Endothelial cell of umbilical vein (primary cell): Measurements from ENCODE around the gene PRKCZ. TPM values are rescaled to one million over a fixed set of nuclear protein-coding genes. Genes with fewer than 3 reads are reported as not detected.

ENCODE experiments used
- BruUV-seq: library from RNA; stranded (reverse); fragments of 400-500 nt; replicated peaks from 2 replicates; lab custom pipeline; 2021; lab: Mats Ljungman, UMichigan
- CTCF ChIA-PET: fragments of 300-600, 350-600 bp; sonication (Branson Sonifier 250); formaldehyde crosslinking; loops from one replicate; lab custom pipeline; 2021; ENCODE audit warnings: antibody characterized with exemption, inconsistent platforms; lab: Charles Lee
- POLR2A ChIA-PET: fragments of 300-600, 350-600 bp; sonication (Branson Sonifier 250); formaldehyde crosslinking; loops from one replicate; lab custom pipeline; 2021; ENCODE audit warnings: antibody characterized with exemption, inconsistent platforms; lab: Charles Lee
- DNase-seq: peaks from one replicate; pipeline ENCODE4 v3.0.0-alpha.2; 2011; ENCODE audit warnings: low read depth, low spot score
- FAIRE-seq: peaks from 2 replicates; lab custom pipeline; 2011; peaks lifted over from hg19 to GRCh38; lab: Jason Lieb, UNC
- H2AFZ ChIP-seq: 2 replicates; pipeline ENCODE4 v1.6.0; 2012; ENCODE audit warnings: low read depth, low read length, control low read depth, inconsistent platforms
- H3K27ac ChIP-seq: 2 replicates; pipeline ENCODE4 v1.5.1; 2011; ENCODE audit warnings: low read depth, mild to moderate bottlenecking, control low read depth, low read length, moderate library complexity; ENCODE audit not compliant: insufficient read depth
- H3K27me3 ChIP-seq, 2 experiments: 2 replicates each; pipeline versions ENCODE4 v1.6.0 to v1.6.1; 2011; ENCODE audit warnings: low read length in 2 of 2, mixed read lengths in 1 of 2; ENCODE audit not compliant: control insufficient read depth in 2 of 2, insufficient read depth in 2 of 2
- H3K36me3 ChIP-seq, 2 experiments: 2 replicates in 1 of 2; 3 replicates in 1 of 2; pipeline ENCODE4 v1.5.1; 2011; ENCODE audit warnings: low read length in 2 of 2, mild to moderate bottlenecking in 1 of 2, moderate library complexity in 1 of 2; ENCODE audit not compliant: control insufficient read depth in 2 of 2, insufficient read depth in 2 of 2; ENCODE audit errors: extremely low read depth in 1 of 2
- H3K4me1 ChIP-seq: 3 replicates; pipeline ENCODE4 v1.5.1; 2011; ENCODE audit warnings: mild to moderate bottlenecking, low read length; ENCODE audit not compliant: control insufficient read depth, insufficient read depth; ENCODE audit errors: extremely low read depth
- H3K4me2 ChIP-seq: 2 replicates; pipeline ENCODE4 v1.6.1; 2011; ENCODE audit warnings: low read length, control low read depth, mixed read lengths; ENCODE audit not compliant: insufficient read depth
- H3K4me3 ChIP-seq, 3 experiments: fragments of 200-600 bp in 1 of 3; sonication (generic), shearing (Covaris generic) in 1 of 3; replicated peaks in 1 of 3; 2 replicates each; pipeline ENCODE4 v1.5.1; 2011 to 2016; ENCODE audit warnings: control low read depth in 3 of 3, low read length in 3 of 3, mild to moderate bottlenecking in 2 of 3, inconsistent platforms in 1 of 3, low read depth in 1 of 3, moderate library complexity in 1 of 3; ENCODE audit not compliant: insufficient read depth in 1 of 3
- H3K79me2 ChIP-seq: 2 replicates; pipeline ENCODE4 v1.6.0; 2012; ENCODE audit warnings: low read length, inconsistent platforms; ENCODE audit not compliant: control insufficient read depth, insufficient read depth
- H3K9ac ChIP-seq: replicated peaks from 2 replicates; pipeline ENCODE3; 2011; ENCODE audit warnings: low read length, control low read depth; ENCODE audit not compliant: insufficient read depth; ENCODE audit errors: extremely low read depth
- H3K9me1 ChIP-seq: replicated peaks from 3 replicates; pipeline ENCODE4 v1.6.0; 2011; ENCODE audit warnings: mild to moderate bottlenecking, low read length; ENCODE audit not compliant: control insufficient read depth, insufficient read depth; ENCODE audit errors: extremely low read depth
- H3K9me3 ChIP-seq: replicated peaks from 2 replicates; pipeline ENCODE4 v1.5.1; 2012; ENCODE audit warnings: low read length, inconsistent platforms; ENCODE audit not compliant: control insufficient read depth, insufficient read depth
- H4K20me1 ChIP-seq: replicated peaks from 2 replicates; pipeline ENCODE3; 2011; ENCODE audit warnings: mild to moderate bottlenecking, low read length; ENCODE audit not compliant: control insufficient read depth, insufficient read depth; ENCODE audit errors: extremely low read depth
- CTCF ChIP-seq, 2 donors: IDR thresholded peaks; 1 replicate in 1 of 2; 2 replicates in 1 of 2; pipeline ENCODE4 v1.5.1; 2011; ENCODE audit warnings: low read length in 2 of 2, mild to moderate bottlenecking in 2 of 2, moderate library complexity in 2 of 2, control low read depth in 1 of 2, inconsistent platforms in 1 of 2, low read depth in 1 of 2; ENCODE audit not compliant: insufficient read depth in 1 of 2; ENCODE audit errors: extremely low read depth in 1 of 2
- EZH2 ChIP-seq: IDR thresholded peaks from 2 replicates; pipeline ENCODE4 v1.6.1; 2012; ENCODE audit warnings: borderline replicate concordance, low read depth, mild to moderate bottlenecking, moderate library complexity, low read length, inconsistent platforms; ENCODE audit not compliant: severe bottlenecking
- FOS ChIP-seq: IDR thresholded peaks from 2 replicates; pipeline ENCODE4 v1.6.1; 2011; ENCODE audit warnings: mild to moderate bottlenecking, low read length, moderate library complexity, borderline replicate concordance; ENCODE audit not compliant: insufficient read depth
- GATA2 ChIP-seq: IDR thresholded peaks from 2 replicates; pipeline ENCODE4 v1.7.0; 2011; ENCODE audit warnings: low read depth, mild to moderate bottlenecking, moderate library complexity, mixed read lengths, low read length; ENCODE audit not compliant: insufficient read length, insufficient read depth
- JUN ChIP-seq: IDR thresholded peaks from 2 replicates; pipeline ENCODE4 v1.6.1; 2011; ENCODE audit warnings: borderline replicate concordance, low read depth; ENCODE audit not compliant: insufficient read length, insufficient read depth
- MAX ChIP-seq: IDR thresholded peaks from 2 replicates; pipeline ENCODE4 v1.6.1; 2011; ENCODE audit not compliant: insufficient read depth, insufficient read length
- MYC ChIP-seq: IDR thresholded peaks from one replicate; pipeline ENCODE4 v1.6.1; 2011; ENCODE audit warnings: mild to moderate bottlenecking, low read depth, low read length
- POLR2A ChIP-seq: IDR thresholded peaks from 2 replicates; pipeline ENCODE4 v1.6.1; 2012; ENCODE audit warnings: low read depth, mild to moderate bottlenecking, control low read depth, low read length
- POLR2AphosphoS5 ChIP-seq: IDR thresholded peaks from 2 replicates; pipeline ENCODE4 v1.6.1; 2012; ENCODE audit warnings: low read depth, mild to moderate bottlenecking, control low read depth, low read length, moderate library complexity; ENCODE audit not compliant: insufficient read depth
- dilution Hi-C: fragments of 300-500 bp; cut with MboI; formaldehyde crosslinking; loops from one replicate; pipeline ENCODE4 v1.15.0; 2019; ENCODE audit warnings: low sequenced_read_pairs; ENCODE audit not compliant: extremely low pct_ligation_motif_present
- intact Hi-C: fragments of 100-400 bp; cut with micrococcal nuclease; formaldehyde crosslinking; loops from one replicate; pipeline ENCODE4 v1.10.0; 2022
- polyA plus RNA-seq, 4 experiments: library from polyadenylated mRNA; depleted of rRNA in 3 of 4; stranded (reverse) in 3 of 4; unstranded in 1 of 4; fragments of >200 nt; gene quantifications; 2 replicates each; pipeline versions ENCODE4 v1.2.1 to v1.2.3, GENCODE V29; 2011 to 2012; ENCODE audit warnings: missing spikeins in 1 of 4
- total RNA-seq: library from RNA; stranded (reverse); gene quantifications from 2 replicates; pipeline ENCODE4 v1.2.3, GENCODE V29; 2021

PRKCZ gene
- total and polyA plus RNA-seq, 2 donors (not counting 3 experiments of a cell fraction or from before 2014, with no cell fraction given), result 0.22 to 1.7 TPM

- dilution Hi-C loops, result loop anchor here (10.0 kb wide), 1 partner anchor 94 kb away; no protein-coding TSS in a partner anchor
- H3K9ac ChIP-seq, result no peak overlapping the region
- H3K36me3 ChIP-seq, result no peaks in the 10 kb centered on the region
- H3K9me1 ChIP-seq, result no peaks in the 10 kb centered on the region
- no peaks in the 10 kb centered on the region for H4K20me1 ChIP-seq
- FAIRE-seq (no peak), DNase-seq (no peak)
- no peaks in the 10 kb centered on the region for H3K79me2 ChIP-seq
- no peaks in the 10 kb centered on the region for H3K27me3 ChIP-seq
- H3K4me1 ChIP-seq, result peaks cover 45% of the 10 kb centered on the region
- BruUV-seq, result no TSS peak
- no peaks in the 10 kb centered on the region for H3K9me3 ChIP-seq
- ChIA-PET POLR2A (no interaction called here), CTCF (no interaction called here)
- H3K27ac ChIP-seq, result no peak overlapping the region
- H3K4me3 ChIP-seq, result no peak overlapping the region
- H3K4me2 ChIP-seq, result no peak overlapping the region
- intact Hi-C loops, result loop anchor here (5.0 kb wide), 1 partner anchor 102 kb away; no protein-coding TSS in a partner anchor
- no peak overlapping the region for H2AFZ ChIP-seq
- no peak for TF ChIP-seq MYC
- TF ChIP-seq JUN, result no peak
- TF ChIP-seq MAX, result no peak
- no peak for TF ChIP-seq GATA2
Measured at GRCh38 chr1:2210786-2211185, 160.6 kb downstream of the PRKCZ start.

- Histone ChIP-seq H2AFZ (peak overlapping the region; percentile 65), H3K4me2 (peak overlapping the region; percentile 43), H3K9me1 (no peaks in the 10 kb centered on the region), H3K9me3 (no peaks in the 10 kb centered on the region), H3K4me1 (peaks cover 43% of the 10 kb centered on the region), H3K27ac (peak overlapping the region; percentile 98), H3K9ac (peak overlapping the region; percentile 95), H3K4me3 (peak overlapping the region in 1 of 3 experiments; percentile 27), H4K20me1 (no peaks in the 10 kb centered on the region), H3K36me3 (no peaks in the 10 kb centered on the region), H3K27me3 (no peaks in the 10 kb centered on the region), H3K79me2 (no peaks in the 10 kb centered on the region)
- dilution Hi-C loops, result loop anchor here (10.0 kb wide), 1 partner anchor 93 kb away; no protein-coding TSS in a partner anchor
- FAIRE-seq (no peak), DNase-seq (no peak)
- intact Hi-C loops, result loop anchor here (1.0 to 5.0 kb wide), 5 partner anchors 15 to 100 kb away; no protein-coding TSS in a partner anchor
- ChIA-PET CTCF (interaction anchor here (0.9 to 2.0 kb wide), 7 partner anchors 9 to 170 kb away, joined by 3 to 11 read pairs (median 5); partner anchors contain the start of gene FAAP20), POLR2A (interaction anchor here (1.0 to 1.7 kb wide), 3 partner anchors 16 to 18 kb away, joined by 3 to 12 read pairs (median 6); partner anchors contain the start of gene SKI)
- BruUV-seq, result no TSS peak
- TF ChIP-seq POLR2AphosphoS5 (no peak), EZH2 (no peak), POLR2A (no peak), GATA2 (no peak), MYC (no peak), MAX (no peak), CTCF (IDR thresholded peaks at IDR 0.05; ENCODE audit: extremely low read depth in 1 of 2, insufficient read depth in 1 of 2, low read depth in 1 of 2, low read length in 2 of 2) (no peak), FOS (no peak), JUN (no peak)
Measured at GRCh38 chr1:2212274-2212531, 162.0 kb downstream of the PRKCZ start.
